Measurements from ENCODE around the gene SNU13.

Gene SNU13

DNA sequence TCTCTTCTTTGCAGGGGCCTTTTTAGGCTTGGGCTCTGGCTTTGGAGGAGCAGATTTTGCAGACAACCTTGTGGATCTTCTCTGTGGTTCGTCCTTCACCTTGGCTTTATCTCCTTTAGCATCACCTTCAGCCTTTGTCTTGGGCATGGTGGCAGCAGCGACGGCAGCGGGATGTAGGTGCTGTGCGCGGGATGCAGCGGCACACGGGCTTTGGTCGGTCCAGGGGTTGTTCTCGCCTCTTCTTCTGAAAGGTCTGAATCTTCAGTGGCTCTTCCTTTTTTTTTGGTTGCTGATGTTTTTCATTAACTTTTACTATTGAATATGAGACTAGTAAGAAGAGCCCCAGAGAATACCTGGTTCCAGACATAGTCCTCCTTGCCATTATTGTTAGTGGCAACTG, 20.7 kb upstream of the SNU13 start:
- TF ChIP-seq CTCF (IDR thresholded peaks at IDR 0.05; ENCODE audit: low read depth, low read length, missing control alignments), result no peak
- no peak overlapping the region for H3K4me3 ChIP-seq (replicated peaks; ENCODE audit: low read depth, low read length)
- DNase-seq (ENCODE audit: extremely low read depth, low read depth), result no peak

GRCh38 chr22:41702763-41703162, 14.1 kb upstream of the SNU13 start:
- no peak overlapping the region for H3K4me3 ChIP-seq (replicated peaks; ENCODE audit: low read depth, low read length)
- TF ChIP-seq CTCF (IDR thresholded peaks at IDR 0.05; ENCODE audit: low read depth, low read length, missing control alignments), result no peak
- no peak for DNase-seq (ENCODE audit: extremely low read depth, low read depth)

DNA sequence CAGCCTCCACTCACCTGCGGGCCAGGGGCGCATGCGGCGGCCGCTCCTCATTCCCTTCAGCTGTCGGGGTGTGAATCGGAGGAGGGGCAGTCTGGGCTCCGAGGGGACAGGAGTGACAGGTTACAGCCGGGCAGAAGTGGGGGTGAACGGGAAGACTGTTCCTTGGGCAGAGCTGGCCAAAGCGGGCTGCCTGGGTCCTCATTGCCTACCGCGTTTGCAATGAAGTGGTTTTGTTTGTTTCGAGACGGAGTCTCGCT, 11.4 kb upstream of the SNU13 start:
- H3K4me3 ChIP-seq (replicated peaks; ENCODE audit: low read depth, low read length), result no peak overlapping the region
- TF ChIP-seq CTCF (IDR thresholded peaks at IDR 0.05; ENCODE audit: low read depth, low read length, missing control alignments), result no peak
- DNase-seq (ENCODE audit: extremely low read depth, low read depth), result no peak

DNA sequence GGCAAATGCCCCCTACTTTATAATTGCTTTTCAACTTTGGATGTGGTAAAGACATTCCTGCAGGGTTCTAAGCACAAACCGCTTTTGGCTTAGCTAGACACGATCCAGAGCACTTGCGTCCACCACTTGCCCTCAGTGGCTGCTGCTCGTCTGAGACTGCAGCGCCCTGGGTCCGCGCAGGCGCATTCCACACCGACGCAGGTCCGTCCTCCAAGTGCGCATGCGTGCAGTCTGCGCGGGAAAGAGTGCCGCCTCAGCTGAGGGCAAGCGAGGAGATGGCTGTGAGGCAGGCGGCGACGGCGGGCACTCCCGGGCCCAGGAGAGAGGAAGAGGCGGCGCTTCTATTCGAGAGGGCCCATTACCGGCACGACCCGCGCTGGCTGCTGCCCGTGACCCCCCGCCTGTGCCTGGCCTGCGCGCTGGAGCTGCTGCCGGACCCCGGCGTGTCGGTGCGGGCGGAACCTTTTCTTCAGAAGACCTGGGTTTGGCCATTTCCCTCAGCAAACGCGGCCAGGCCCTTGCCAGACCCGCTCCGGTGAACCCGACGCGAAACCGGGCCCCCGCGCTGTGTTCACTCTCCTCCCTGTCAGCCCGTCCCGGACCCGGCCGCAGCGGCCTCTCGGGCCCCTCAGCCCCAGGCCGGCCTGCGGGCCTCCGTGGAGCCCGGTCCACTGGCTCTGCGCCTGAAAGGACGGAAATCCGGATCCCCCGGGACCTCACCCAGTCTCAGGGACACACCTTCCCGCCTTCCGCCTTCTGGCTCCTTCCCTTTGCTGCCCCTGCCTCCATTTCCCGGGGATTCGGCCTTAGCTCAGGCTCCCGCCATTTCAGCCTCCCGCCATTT, 10.8 kb upstream of the SNU13 start, which contains the start of gene MEI1:
Gene MEI1 (plus strand): TSS at position 240 of the 844 bp plus-strand sequence. CDS start 36 bp downstream, at position 276.
- no peak for TF ChIP-seq CTCF (IDR thresholded peaks at IDR 0.05; ENCODE audit: low read depth, low read length, missing control alignments)
- DNase-seq (ENCODE audit: extremely low read depth, low read depth), result peak; percentile 45
- no peak within 1 kb of the TSS for H3K4me3 ChIP-seq (replicated peaks; ENCODE audit: low read depth, low read length)

DNA sequence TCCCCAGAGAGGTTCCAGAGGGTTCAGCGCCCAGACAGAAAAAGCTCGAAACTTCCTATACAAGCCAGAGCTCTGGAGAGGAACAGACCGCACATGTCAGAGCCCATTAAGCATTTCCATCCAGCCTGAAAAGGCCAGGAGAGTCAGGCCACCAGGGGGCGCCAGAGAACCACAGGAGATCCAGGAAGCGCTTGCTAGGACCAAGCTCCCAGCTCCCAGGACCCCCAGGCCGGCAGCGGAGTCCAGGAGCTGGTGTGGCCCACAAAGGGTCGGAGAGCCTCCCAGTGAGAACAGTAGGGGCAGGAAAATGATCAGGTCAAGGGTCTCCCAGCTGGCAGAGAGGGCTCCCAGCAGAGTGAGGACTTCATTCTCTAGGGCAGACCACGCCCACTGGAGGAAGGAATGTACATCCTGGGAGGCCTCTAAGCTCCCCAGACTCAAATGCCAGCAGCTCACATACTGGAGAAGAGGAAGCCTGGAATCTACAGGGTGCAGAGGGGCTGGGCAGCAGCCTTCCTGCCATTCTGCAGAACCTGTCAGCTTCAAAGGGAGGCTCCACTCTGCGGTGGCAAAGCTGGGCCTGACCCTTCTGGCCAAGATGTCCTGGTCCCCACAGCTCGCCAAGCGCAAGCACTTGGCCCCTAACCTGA, 8.6 kb upstream of the SNU13 start:
- DNase-seq (ENCODE audit: extremely low read depth, low read depth), result peak; percentile 83
- TF ChIP-seq CTCF (IDR thresholded peaks at IDR 0.05; ENCODE audit: low read depth, low read length, missing control alignments), result peak; percentile 99
- no peak overlapping the region for H3K4me3 ChIP-seq (replicated peaks; ENCODE audit: low read depth, low read length)

DNA sequence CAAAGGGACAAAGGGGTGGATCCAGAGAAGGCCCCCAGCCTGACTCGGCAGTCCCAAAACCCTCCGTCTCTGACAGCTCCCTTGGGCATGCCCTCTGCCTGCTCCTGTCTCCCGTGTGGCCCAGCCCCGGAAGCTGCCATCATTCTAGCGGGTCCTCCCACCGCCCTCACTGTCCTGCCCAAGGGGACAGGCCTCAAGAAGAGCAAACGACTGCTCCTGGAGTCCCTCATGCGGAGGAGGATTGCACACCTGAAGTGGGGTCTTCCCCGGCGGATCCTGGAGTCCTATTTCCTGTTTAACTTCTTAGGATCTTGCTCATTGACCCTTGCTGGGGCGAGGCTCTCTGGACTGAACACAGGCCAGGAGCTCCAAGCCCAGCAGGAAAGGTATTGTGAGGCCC, 8.0 kb upstream of the SNU13 start:
- DNase-seq (ENCODE audit: extremely low read depth, low read depth), result no peak
- no peak overlapping the region for H3K4me3 ChIP-seq (replicated peaks; ENCODE audit: low read depth, low read length)
- no peak for TF ChIP-seq CTCF (IDR thresholded peaks at IDR 0.05; ENCODE audit: low read depth, low read length, missing control alignments)

All from HFF-Myc (cell line).